GM12878 (cell line): ENCODE results near the gene ATP5PD. TPM values are rescaled to one million over a fixed set of nuclear protein-coding genes. Genes with fewer than 3 reads are reported as not detected.

Source experiments
- BHLHE40 ChIP-seq, 2 experiments: fragments of 450-650 bp in 1 of 2; IDR thresholded peaks; 2 replicates each; pipeline ENCODE4 v1.6.1; 2011 to 2017; ENCODE audit warnings: low read depth in 2 of 2, borderline replicate concordance in 1 of 2, improper control_type of control experiment in 1 of 2, low read length in 1 of 2, mild to moderate bottlenecking in 1 of 2
- CBX5 ChIP-seq: sonication (generic); IDR thresholded peaks from 2 replicates; pipeline ENCODE4 v1.6.1; 2016; ENCODE audit warnings: low read depth, moderate library complexity, mild to moderate bottlenecking, inconsistent platforms
- CREB1 ChIP-seq: IDR thresholded peaks from 2 replicates; pipeline ENCODE4 v1.6.1; 2012; ENCODE audit warnings: low read depth, mild to moderate bottlenecking, inconsistent platforms
- EED ChIP-seq: sonication (generic); IDR thresholded peaks from 2 replicates; pipeline ENCODE4 v1.6.1; 2016; ENCODE audit warnings: antibody characterized with exemption, low read depth
- EGR1 ChIP-seq, 2 experiments: IDR thresholded peaks; 1 replicate in 1 of 2; 2 replicates in 1 of 2; pipeline ENCODE4 v1.6.1; 2011 to 2012; ENCODE audit warnings: low read depth in 2 of 2, low read length in 2 of 2, borderline replicate concordance in 1 of 2, mild to moderate bottlenecking in 1 of 2, moderate library complexity in 1 of 2
- GABPA ChIP-seq: IDR thresholded peaks from 2 replicates; pipeline ENCODE4 v1.6.1; 2014; ENCODE audit warnings: antibody characterized with exemption, low read depth, mild to moderate bottlenecking, inconsistent platforms
- IKZF1 ChIP-seq: fragments of 450-650 bp; conservative IDR thresholded peaks from 2 replicates; pipeline ENCODE4 v1.6.1; 2017; ENCODE audit warnings: antibody characterized with exemption, mild to moderate bottlenecking
- IRF4 ChIP-seq: IDR thresholded peaks from 2 replicates; pipeline ENCODE4 v1.6.1; 2011; ENCODE audit warnings: low read depth, low read length
- MEF2B ChIP-seq: fragments of 450-650 bp; IDR thresholded peaks from 2 replicates; pipeline ENCODE4 v1.6.1; 2018; ENCODE audit warnings: mild to moderate bottlenecking, moderate library complexity; ENCODE audit not compliant: partially characterized antibody, poor library complexity, severe bottlenecking
- MTA2 ChIP-seq: fragments of 450-650 bp; IDR thresholded peaks from 2 replicates; pipeline ENCODE4 v1.6.1; 2016; ENCODE audit warnings: low read depth, mild to moderate bottlenecking, moderate library complexity
- NBN ChIP-seq: fragments of 450-650 bp; IDR thresholded peaks from 2 replicates; pipeline ENCODE4 v1.6.1; 2016
- NFIC ChIP-seq: IDR thresholded peaks from 2 replicates; pipeline ENCODE4 v1.6.1; 2012; ENCODE audit warnings: low read depth, mild to moderate bottlenecking, inconsistent platforms, low read length, moderate library complexity
- POLR2AphosphoS5 ChIP-seq: IDR thresholded peaks from 2 replicates; pipeline ENCODE4 v1.6.1; 2011; ENCODE audit warnings: mild to moderate bottlenecking, low read length, inconsistent platforms
- SMAD1 ChIP-seq: fragments of 450-650 bp; IDR thresholded peaks from 2 replicates; pipeline ENCODE4 v1.6.1; 2018; ENCODE audit warnings: mild to moderate bottlenecking, low read depth; ENCODE audit not compliant: partially characterized antibody
- SP1 ChIP-seq: IDR thresholded peaks from one replicate; pipeline ENCODE4 v1.6.1; 2011; ENCODE audit warnings: low read depth, low read length
- SPI1 ChIP-seq: IDR thresholded peaks from 2 replicates; pipeline ENCODE4 v1.6.1; 2011; ENCODE audit warnings: low read depth, mild to moderate bottlenecking, low read length, moderate library complexity, borderline replicate concordance; ENCODE audit not compliant: insufficient read depth
- STAT1 ChIP-seq: fragments of 450-650 bp; conservative IDR thresholded peaks from 2 replicates; pipeline ENCODE4 v1.6.1; 2014; ENCODE audit warnings: antibody characterized with exemption, mild to moderate bottlenecking
- STAT3 ChIP-seq: IDR thresholded peaks from 2 replicates; pipeline ENCODE4 v1.6.1; 2011; ENCODE audit warnings: low read depth, low read length, improper control_type of control experiment
- TCF12 ChIP-seq: IDR thresholded peaks from 2 replicates; pipeline ENCODE4 v1.6.1; 2011; ENCODE audit warnings: low read depth, mild to moderate bottlenecking, low read length
- TCF7 ChIP-seq: IDR thresholded peaks from 2 replicates; pipeline ENCODE4 v1.6.1; 2014; ENCODE audit warnings: antibody characterized with exemption, borderline replicate concordance
- ZZZ3 ChIP-seq: IDR thresholded peaks from 2 replicates; pipeline ENCODE4 v1.6.1; 2011; ENCODE audit warnings: low read depth; ENCODE audit not compliant: control insufficient read depth, insufficient read length
- polyA plus RNA-seq, 11 experiments: library from polyadenylated mRNA; depleted of rRNA in 4 of 11; unstranded in 6 of 11; stranded (reverse) in 5 of 11; fragments of >200 nt; fragmentation: Nextera tagmentation in 4 of 11; fragmentation: Illumina TruSeq in 1 of 11; extraction: Ambion mirVana in 4 of 11; extraction: Trizol in 1 of 11; gene quantifications; 1 replicate in 1 of 11; 2 replicates in 10 of 11; pipeline versions ENCODE4 v1.2.1 to v1.2.3, GENCODE V29; 2011 to 2016; ENCODE audit warnings: inconsistent platforms in 2 of 11, missing spikeins in 2 of 11, low read depth in 1 of 11
- total RNA-seq, 4 experiments: library from RNA; depleted of rRNA in 3 of 4; stranded (reverse); fragments of >200 nt in 3 of 4; fragmentation: Illumina TruSeq in 1 of 4; extraction: Trizol in 1 of 4; gene quantifications; 2 replicates each; pipeline versions ENCODE4 v1.2.1 to v1.2.3, GENCODE V29; 2013 to 2021
- TF ChIP-seq, protein P1 (sequence below): fragments of 450-650 bp; conservative IDR thresholded peaks from 2 replicates; pipeline ENCODE4 v1.6.1; 2017; ENCODE audit warnings: mild to moderate bottlenecking, moderate library complexity
- TF ChIP-seq, protein P2 (sequence below): fragments of 450-650 bp; IDR thresholded peaks from 2 replicates; pipeline ENCODE4 v1.6.1; 2017; ENCODE audit warnings: mild to moderate bottlenecking, moderate library complexity

ATP5PD gene
- total and polyA plus RNA-seq, 10 of the 15 experiments (the other 5 are each of a cell fraction or from before 2014, with no cell fraction given): 172 to 772 (median 321) TPM

DNA sequence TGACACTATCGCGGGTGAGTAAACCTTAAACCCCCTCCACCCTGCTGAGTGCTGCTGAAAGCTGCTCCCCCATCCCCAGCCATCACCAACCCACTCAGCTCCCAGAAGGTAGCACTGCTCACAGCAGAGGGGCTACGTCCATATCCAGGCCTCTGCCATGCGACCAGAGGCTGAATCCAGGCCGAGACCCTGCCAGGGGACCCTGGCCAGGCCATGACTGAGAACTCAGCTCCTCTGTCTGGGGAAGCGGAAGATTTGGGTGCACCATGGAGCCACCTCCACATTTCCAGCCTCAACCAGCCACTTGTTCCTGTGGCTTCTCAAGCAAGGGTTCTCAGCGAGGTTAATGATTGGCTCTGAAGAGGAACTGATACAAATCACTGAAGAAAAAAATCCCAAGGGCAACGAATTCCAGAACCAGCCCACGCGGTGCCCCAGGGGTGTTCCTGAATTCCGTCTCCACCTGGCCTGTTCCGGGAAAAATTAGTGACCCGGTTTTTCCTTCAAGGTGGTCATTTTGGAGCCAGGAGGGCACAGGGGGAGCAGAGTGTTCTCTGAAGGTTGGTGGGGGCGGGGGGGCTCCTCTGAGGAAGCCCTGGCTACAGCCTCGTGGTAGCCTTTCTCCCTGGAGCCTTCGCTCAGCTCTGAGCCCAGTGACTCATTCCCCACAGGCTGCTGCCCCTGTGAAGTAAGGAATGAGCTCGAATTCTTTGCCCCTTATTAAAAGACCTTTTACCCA is 31.7 kb upstream of the ATP5PD start (continued):
- TF ChIP-seq MEF2B (peak; percentile 91), CREB1 (no peak), TCF7 (no peak), CBX5 (no peak), ZZZ3 (no peak), NBN (no peak; the same call in none of the 2 replicates), IKZF1 (peak; percentile 100), IRF4 (no peak), NFIC (no peak), BHLHE40 (IDR thresholded peaks at IDR 0.05; ENCODE audit: borderline replicate concordance in 1 of 2, low read depth in 2 of 2, low read length in 1 of 2) (peak; percentile 11 to 16; a peak in 1 of 4 replicates), STAT1 (no peak), SMAD1 (peak; percentile 16), SPI1 (peak; percentile 92), TCF12 (0 out of 2 replicates have a peak, but pooled peaks have one; percentile 2), GABPA (no peak), MTA2 (peak; percentile 75; the same call in 1 of the 2 replicates), SP1 (no peak), POLR2AphosphoS5 (no peak), STAT3 (0 out of 2 replicates have a peak, but pooled peaks have one; percentile 4), EGR1 (IDR thresholded peaks at IDR 0.05; ENCODE audit: borderline replicate concordance in 1 of 2, low read depth in 2 of 2, low read length in 2 of 2) (0 out of 3 replicates have a peak, but pooled peaks of 1 of the 2 experiments have one; percentile 22), EED (no peak)
- TF ChIP-seq, protein P1, sequence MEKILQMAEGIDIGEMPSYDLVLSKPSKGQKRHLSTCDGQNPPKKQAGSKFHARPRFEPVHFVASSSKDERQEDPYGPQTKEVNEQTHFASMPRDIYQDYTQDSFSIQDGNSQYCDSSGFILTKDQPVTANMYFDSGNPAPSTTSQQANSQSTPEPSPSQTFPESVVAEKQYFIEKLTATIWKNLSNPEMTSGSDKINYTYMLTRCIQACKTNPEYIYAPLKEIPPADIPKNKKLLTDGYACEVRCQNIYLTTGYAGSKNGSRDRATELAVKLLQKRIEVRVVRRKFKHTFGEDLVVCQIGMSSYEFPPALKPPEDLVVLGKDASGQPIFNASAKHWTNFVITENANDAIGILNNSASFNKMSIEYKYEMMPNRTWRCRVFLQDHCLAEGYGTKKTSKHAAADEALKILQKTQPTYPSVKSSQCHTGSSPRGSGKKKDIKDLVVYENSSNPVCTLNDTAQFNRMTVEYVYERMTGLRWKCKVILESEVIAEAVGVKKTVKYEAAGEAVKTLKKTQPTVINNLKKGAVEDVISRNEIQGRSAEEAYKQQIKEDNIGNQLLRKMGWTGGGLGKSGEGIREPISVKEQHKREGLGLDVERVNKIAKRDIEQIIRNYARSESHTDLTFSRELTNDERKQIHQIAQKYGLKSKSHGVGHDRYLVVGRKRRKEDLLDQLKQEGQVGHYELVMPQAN: 0 out of 2 replicates have a peak, but pooled peaks have one; percentile 11
- TF ChIP-seq, protein P2, sequence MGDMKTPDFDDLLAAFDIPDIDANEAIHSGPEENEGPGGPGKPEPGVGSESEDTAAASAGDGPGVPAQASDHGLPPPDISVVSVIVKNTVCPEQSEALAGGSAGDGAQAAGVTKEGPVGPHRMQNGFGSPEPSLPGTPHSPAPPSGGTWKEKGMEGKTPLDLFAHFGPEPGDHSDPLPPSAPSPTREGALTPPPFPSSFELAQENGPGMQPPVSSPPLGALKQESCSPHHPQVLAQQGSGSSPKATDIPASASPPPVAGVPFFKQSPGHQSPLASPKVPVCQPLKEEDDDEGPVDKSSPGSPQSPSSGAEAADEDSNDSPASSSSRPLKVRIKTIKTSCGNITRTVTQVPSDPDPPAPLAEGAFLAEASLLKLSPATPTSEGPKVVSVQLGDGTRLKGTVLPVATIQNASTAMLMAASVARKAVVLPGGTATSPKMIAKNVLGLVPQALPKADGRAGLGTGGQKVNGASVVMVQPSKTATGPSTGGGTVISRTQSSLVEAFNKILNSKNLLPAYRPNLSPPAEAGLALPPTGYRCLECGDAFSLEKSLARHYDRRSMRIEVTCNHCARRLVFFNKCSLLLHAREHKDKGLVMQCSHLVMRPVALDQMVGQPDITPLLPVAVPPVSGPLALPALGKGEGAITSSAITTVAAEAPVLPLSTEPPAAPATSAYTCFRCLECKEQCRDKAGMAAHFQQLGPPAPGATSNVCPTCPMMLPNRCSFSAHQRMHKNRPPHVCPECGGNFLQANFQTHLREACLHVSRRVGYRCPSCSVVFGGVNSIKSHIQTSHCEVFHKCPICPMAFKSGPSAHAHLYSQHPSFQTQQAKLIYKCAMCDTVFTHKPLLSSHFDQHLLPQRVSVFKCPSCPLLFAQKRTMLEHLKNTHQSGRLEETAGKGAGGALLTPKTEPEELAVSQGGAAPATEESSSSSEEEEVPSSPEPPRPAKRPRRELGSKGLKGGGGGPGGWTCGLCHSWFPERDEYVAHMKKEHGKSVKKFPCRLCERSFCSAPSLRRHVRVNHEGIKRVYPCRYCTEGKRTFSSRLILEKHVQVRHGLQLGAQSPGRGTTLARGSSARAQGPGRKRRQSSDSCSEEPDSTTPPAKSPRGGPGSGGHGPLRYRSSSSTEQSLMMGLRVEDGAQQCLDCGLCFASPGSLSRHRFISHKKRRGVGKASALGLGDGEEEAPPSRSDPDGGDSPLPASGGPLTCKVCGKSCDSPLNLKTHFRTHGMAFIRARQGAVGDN: peak; percentile 20; the same call in 1 of the 2 replicates
